Transverse colon (tissue), 4 donors: ENCODE results near the gene BCKDHA. TPM values are rescaled to one million over a fixed set of nuclear protein-coding genes. Genes with fewer than 3 reads are reported as not detected.

Experiments used
- DNase-seq: peaks from one replicate; pipeline ENCODE4 v3.0.0-alpha.2; 2019
- H3K27ac ChIP-seq, 4 donors: fragments of 200-600 bp; sonication (generic); 2 replicates each; pipeline ENCODE4 v1.5.1; 2016 to 2018; ENCODE audit warnings: inconsistent platforms in 4 of 4
- H3K27me3 ChIP-seq: fragments of 200-600 bp; sonication (generic); 2 replicates; pipeline ENCODE4 v1.5.1; 2017; ENCODE audit warnings: inconsistent platforms
- H3K36me3 ChIP-seq, 4 donors: fragments of 200-600 bp; sonication (generic); 2 replicates each; pipeline ENCODE4 v1.5.1; 2017 to 2019; ENCODE audit warnings: inconsistent platforms in 4 of 4
- H3K4me1 ChIP-seq, 4 donors: fragments of 200-600 bp; sonication (generic); 2 replicates each; pipeline ENCODE4 v1.5.1; 2017 to 2020; ENCODE audit warnings: inconsistent platforms in 4 of 4
- H3K4me3 ChIP-seq, 4 donors: fragments of 200-600 bp; sonication (generic); 1 replicate in 1 of 4; 2 replicates in 3 of 4; pipeline versions ENCODE4 v1.5.1 to v1.6.1; 2017 to 2019; ENCODE audit warnings: inconsistent platforms in 4 of 4
- H3K9me3 ChIP-seq, 2 donors: fragments of 200-600 bp; sonication (generic); 2 replicates each; pipeline ENCODE4 v1.5.1; 2017 to 2019; ENCODE audit warnings: inconsistent platforms in 2 of 2
- CTCF ChIP-seq, 5 experiments: fragments of 200-600 bp in 3 of 5; fragments of 450-650 bp in 2 of 5; sonication (generic) in 3 of 5; IDR thresholded peaks; 1 replicate in 2 of 5; 2 replicates in 3 of 5; pipeline ENCODE4 v1.5.1; 2016 to 2017; ENCODE audit warnings: antibody characterized with exemption in 5 of 5, inconsistent platforms in 3 of 5, mild to moderate bottlenecking in 2 of 5, moderate library complexity in 1 of 5
- EP300 ChIP-seq: sonication (generic); formaldehyde crosslinking; IDR thresholded peaks from one replicate; pipeline ENCODE4 v1.6.1; 2017; ENCODE audit warnings: antibody characterized with exemption, low read depth
- POLR2A ChIP-seq: fragments of 450-650 bp; IDR thresholded peaks from one replicate; pipeline ENCODE4 v1.6.1; 2016; ENCODE audit warnings: antibody characterized with exemption, mild to moderate bottlenecking, moderate library complexity
- POLR2AphosphoS5 ChIP-seq, 3 donors: sonication (generic); formaldehyde crosslinking; IDR thresholded peaks; one replicate each; pipeline ENCODE4 v1.6.1; 2016; ENCODE audit warnings: antibody characterized with exemption in 3 of 3
- WGBS, 2 donors: methylation state at CpG; one replicate each; pipeline ENCODE4 v1.1.5; 2018; ENCODE audit warnings: low coverage in 1 of 2; 5-methylcytosine and 5-hydroxymethylcytosine counted together
- in situ Hi-C, 4 donors: fragments of 200-750 bp; cut with MboI; loops; one replicate each; pipeline versions ENCODE4 v1.15.0 to v1.15.1; 2017; ENCODE audit warnings: low sequenced_read_pairs in 3 of 4, low pct_ligation_motif_present in 1 of 4, low pct_unique_long_range_greater_than_20kb in 1 of 4
- intact Hi-C: fragments of 100-400 bp; cut with DNase I; formaldehyde crosslinking; loops from one replicate; pipeline ENCODE4 v1.15.1; 2023; ENCODE audit warnings: low total_unique reads
- total RNA-seq, 4 donors: library from RNA; depleted of rRNA; stranded (reverse); fragments of >200 nt; gene quantifications; one replicate each; pipeline ENCODE4 v1.1.0, GENCODE V29; 2016

BCKDHA gene
- total RNA-seq, 4 donors from 2014 or later, result 12.0 to 29.9 (median 20.9) TPM

- 10 to 18% methylated on average over 2 to 19 of the region's 19 CpGs for WGBS, 2 donors
- no peaks in the 10 kb centered on the region for H3K9me3 ChIP-seq
- H3K27me3 ChIP-seq, result no peaks in the 10 kb centered on the region
- TF ChIP-seq POLR2AphosphoS5 (IDR thresholded peaks at IDR 0.05), result peak; percentile 95 to 98 (median 97)
- no peak for TF ChIP-seq CTCF (IDR thresholded peaks at IDR 0.05)
- peak; percentile 98 for TF ChIP-seq POLR2A
- no peak for TF ChIP-seq EP300
- intact Hi-C loops, result no loop called here
- H3K27ac ChIP-seq, result peak within 1 kb of the TSS; percentile 86 to 94 (median 90)
- peak; percentile 94 for DNase-seq
- in situ Hi-C loops, result no loop called here
- H3K36me3 ChIP-seq, result peaks cover 0 to 6% (median 2%) of the 10 kb centered on the region in 4 donors
- peaks cover 19 to 45% (median 38%) of the 10 kb centered on the region in 4 donors for H3K4me1 ChIP-seq
- H3K4me3 ChIP-seq, result peak within 1 kb of the TSS; percentile 46 to 74 (median 60)
These were observed 29.5 kb downstream of the BCKDHA start, which contains the start of gene B3GNT8 for GRCh38 chr19:41426952-41427646. B3GNT8 (minus strand) TSS chr19:41427374; CDS start chr19:41426778, 596 bp downstream.

GRCh38 chr19:41427647-41428480, 30.2 kb downstream of the BCKDHA start:
- DNase-seq, result peak; percentile 45

GRCh38 chr19:41428481-41428859, 30.9 kb downstream of the BCKDHA start:
- intact Hi-C loops (no loop called here), in situ Hi-C loops (no loop called here)
- Histone ChIP-seq H3K27me3 (no peaks in the 10 kb centered on the region), H3K9me3 (no peaks in the 10 kb centered on the region), H3K36me3 (no peaks in the 10 kb centered on the region), H3K4me1 (peaks cover 19 to 45% (median 38%) of the 10 kb centered on the region in 4 donors), H3K27ac (peak overlapping the region; percentile 86 to 94 (median 90)), H3K4me3 (peak overlapping the region in 3 of 4 donors; percentile 46 to 68 (median 52))
- TF ChIP-seq POLR2A (no peak), POLR2AphosphoS5 (IDR thresholded peaks at IDR 0.05) (no peak), EP300 (no peak), CTCF (IDR thresholded peaks at IDR 0.05) (no peak)
- 57% methylated on average over 1 of the region's 1 CpG; no CpG with 5 or more reads in 1 of the 2 donors for WGBS, 2 donors
- no peak for DNase-seq

More at GRCh38 chr19:41427647-41428480, 30.2 kb downstream of the BCKDHA start:
- Histone ChIP-seq H3K4me3 (peak overlapping the region; percentile 46 to 68 (median 50)), H3K9me3 (no peaks in the 10 kb centered on the region), H3K36me3 (peaks cover 0 to 2% (median under 1%) of the 10 kb centered on the region in 4 donors), H3K27me3 (no peaks in the 10 kb centered on the region), H3K4me1 (peaks cover 19 to 45% (median 38%) of the 10 kb centered on the region in 4 donors), H3K27ac (peak overlapping the region; percentile 86 to 94 (median 90))
- 7 to 10% methylated on average over 11 to 23 of the region's 23 CpGs for WGBS, 2 donors
- in situ Hi-C loops (no loop called here), intact Hi-C loops (no loop called here)
- TF ChIP-seq POLR2AphosphoS5 (IDR thresholded peaks at IDR 0.05) (no peak), CTCF (IDR thresholded peaks at IDR 0.05) (no peak)

- H3K27ac ChIP-seq, result no peak overlapping the region
- 88% methylated on average over 6 of the region's 6 CpGs; no CpG with 5 or more reads in 1 of the 2 donors for WGBS, 2 donors
- intact Hi-C loops, result no loop called here
These were observed 33.3 kb downstream of the BCKDHA start for GRCh38 chr19:41430922-41431321.

More at GRCh38 chr19:41430922-41431321, 33.3 kb downstream of the BCKDHA start:
- Histone ChIP-seq H3K27me3 (no peaks in the 10 kb centered on the region), H3K4me3 (no peak overlapping the region), H3K9me3 (no peaks in the 10 kb centered on the region), H3K4me1 (peaks cover 14 to 28% (median 23%) of the 10 kb centered on the region in 4 donors), H3K36me3 (no peaks in the 10 kb centered on the region)
- TF ChIP-seq POLR2AphosphoS5 (IDR thresholded peaks at IDR 0.05) (no peak), CTCF (IDR thresholded peaks at IDR 0.05) (no peak), EP300 (no peak), POLR2A (no peak)
- in situ Hi-C loops, result no loop called here
- DNase-seq, result no peak
